Fibroblast of skin of left quadriceps (primary cell): ENCODE measurements around the gene CRB2.

Source experiments
- DNase-seq, 2 experiments: peaks; one replicate each; pipeline ENCODE4 v3.0.0-alpha.2; 2013; ENCODE audit warnings: low read depth in 2 of 2

The CRB2 gene

GRCh38 chr9:123364241-123364824, 8.3 kb downstream of the CRB2 start:
- no peak for DNase-seq

GRCh38 chr9:123365287-123365880, 9.4 kb downstream of the CRB2 start:
- DNase-seq = no peak

GRCh38 chr9:123365881-123366528, 10.0 kb downstream of the CRB2 start:
- DNase-seq = no peak

- DNase-seq = no peak
These were observed 12.0 kb downstream of the CRB2 start for GRCh38 chr9:123368023-123368422.

- no peak for DNase-seq
These were observed 12.6 kb downstream of the CRB2 start for GRCh38 chr9:123368536-123369153.

- no peak for DNase-seq
These were observed 13.3 kb downstream of the CRB2 start for GRCh38 chr9:123369296-123369695.

- DNase-seq = no peak
These were observed 14.1 kb downstream of the CRB2 start for GRCh38 chr9:123370108-123370507.

GRCh38 chr9:123370526-123371227, 14.7 kb downstream of the CRB2 start:
- no peak for DNase-seq

- DNase-seq = no peak
These were observed 15.2 kb downstream of the CRB2 start for GRCh38 chr9:123371228-123371584.

- no peak for DNase-seq
These were observed 16.0 kb downstream of the CRB2 start for GRCh38 chr9:123371805-123372590.

- DNase-seq = no peak
These were observed 16.9 kb downstream of the CRB2 start for GRCh38 chr9:123372766-123373446.

GRCh38 chr9:123373447-123373923, 17.5 kb downstream of the CRB2 start:
- DNase-seq = no peak

GRCh38 chr9:123373946-123374345, 17.9 kb downstream of the CRB2 start:
- DNase-seq = no peak

- peak in 1 of 2 experiments; percentile 12 for DNase-seq
These were observed 19.6 kb downstream of the CRB2 start for GRCh38 chr9:123375469-123376132.

- no peak for DNase-seq
These were observed 20.4 kb downstream of the CRB2 start for GRCh38 chr9:123376218-123377071.

GRCh38 chr9:123377211-123377971, 21.4 kb downstream of the CRB2 start:
- no peak for DNase-seq

GRCh38 chr9:123378025-123378424, 22.0 kb downstream of the CRB2 start:
- no peak for DNase-seq

- DNase-seq = no peak
These were observed 23.1 kb downstream of the CRB2 start for GRCh38 chr9:123378956-123379660.
